ENCODE measurements around the gene DCLK2.
"Not testable (repeated sequence)": the region's sequence is repeated elsewhere in the genome, so short reads cannot be mapped to it uniquely, and the experiment has no call there.

DCLK2 gene

GRCh38 chr4:150156543-150156942 is 78.3 kb downstream of the DCLK2 start:
- no peak overlapping the region for H3K4me2 ChIP-seq (ENCODE audit: low read length)
- TF ChIP-seq EZH2phosphoT487 (IDR thresholded peaks at IDR 0.05; ENCODE audit: low read depth) (no peak), CTCF (IDR thresholded peaks at IDR 0.05; ENCODE audit: low read depth, low read length) (no peak)

GRCh38 chr4:150158041-150158440 is 79.8 kb downstream of the DCLK2 start:
- no peaks in the 10 kb centered on the region for H3K36me3 ChIP-seq (replicated peaks; ENCODE audit: low read depth, low read length)
- no peak for TF ChIP-seq EZH2phosphoT487 (IDR thresholded peaks at IDR 0.05; ENCODE audit: low read depth)
- no peak for TF ChIP-seq CTCF (IDR thresholded peaks at IDR 0.05; ENCODE audit: low read depth, low read length)
- no peaks in the 10 kb centered on the region for H4K20me1 ChIP-seq (ENCODE audit: insufficient read depth, low read length)
- no peak overlapping the region for H3K27ac ChIP-seq (ENCODE audit: low read length)
- no peaks in the 10 kb centered on the region for H3K9me3 ChIP-seq (ENCODE audit: insufficient read depth, low read length)
- no peak overlapping the region for H3K9ac ChIP-seq (ENCODE audit: low read length)
- H2AFZ ChIP-seq (ENCODE audit: low read depth, low read length), result no peak overlapping the region
- H3K27me3 ChIP-seq (ENCODE audit: low read depth, low read length), result no peaks in the 10 kb centered on the region
- no peaks in the 10 kb centered on the region for H3K4me1 ChIP-seq (ENCODE audit: low read length)
- no peak overlapping the region for H3K4me2 ChIP-seq (ENCODE audit: low read length)
- H3K4me3 ChIP-seq (ENCODE audit: low read length), result no peak overlapping the region
- no peaks in the 10 kb centered on the region for H3K79me2 ChIP-seq (ENCODE audit: low read length)

More at GRCh38 chr4:150156543-150156942, 78.3 kb downstream of the DCLK2 start:
- Histone ChIP-seq H3K79me2 (ENCODE audit: low read length) (no peaks in the 10 kb centered on the region), H3K27ac (ENCODE audit: low read length) (no peak overlapping the region), H3K4me1 (ENCODE audit: low read length) (peaks cover 5% of the 10 kb centered on the region), H3K4me3 (ENCODE audit: low read length) (no peak overlapping the region), H3K27me3 (ENCODE audit: low read depth, low read length) (no peaks in the 10 kb centered on the region), H2AFZ (ENCODE audit: low read depth, low read length) (no peak overlapping the region), H4K20me1 (ENCODE audit: insufficient read depth, low read length) (no peaks in the 10 kb centered on the region), H3K36me3 (replicated peaks; ENCODE audit: low read depth, low read length) (no peaks in the 10 kb centered on the region), H3K9ac (ENCODE audit: low read length) (no peak overlapping the region), H3K9me3 (ENCODE audit: insufficient read depth, low read length) (no peaks in the 10 kb centered on the region)

GRCh38 chr4:150160473-150160872 is 82.2 kb downstream of the DCLK2 start:
- Histone ChIP-seq H3K9me3 (ENCODE audit: insufficient read depth, low read length) (no peaks in the 10 kb centered on the region), H3K4me2 (ENCODE audit: low read length) (no peak overlapping the region), H3K4me3 (ENCODE audit: low read length) (no peak overlapping the region), H3K36me3 (replicated peaks; ENCODE audit: low read depth, low read length) (no peaks in the 10 kb centered on the region), H3K27me3 (ENCODE audit: low read depth, low read length) (no peaks in the 10 kb centered on the region), H3K9ac (ENCODE audit: low read length) (no peak overlapping the region), H3K4me1 (ENCODE audit: low read length) (no peaks in the 10 kb centered on the region), H3K27ac (ENCODE audit: low read length) (no peak overlapping the region), H2AFZ (ENCODE audit: low read depth, low read length) (no peak overlapping the region), H3K79me2 (ENCODE audit: low read length) (no peaks in the 10 kb centered on the region), H4K20me1 (ENCODE audit: insufficient read depth, low read length) (no peaks in the 10 kb centered on the region)
- TF ChIP-seq EZH2phosphoT487 (IDR thresholded peaks at IDR 0.05; ENCODE audit: low read depth), result no peak
- no peak for TF ChIP-seq CTCF (IDR thresholded peaks at IDR 0.05; ENCODE audit: low read depth, low read length)

GRCh38 chr4:150161109-150161508 is 82.9 kb downstream of the DCLK2 start:
- H3K9ac ChIP-seq (ENCODE audit: low read length), result no peak overlapping the region
- H3K4me1 ChIP-seq (ENCODE audit: low read length), result no peaks in the 10 kb centered on the region
- H3K27ac ChIP-seq (ENCODE audit: low read length), result no peak overlapping the region
- no peak overlapping the region for H3K4me3 ChIP-seq (ENCODE audit: low read length)
- H4K20me1 ChIP-seq (ENCODE audit: insufficient read depth, low read length), result no peaks in the 10 kb centered on the region
- H3K79me2 ChIP-seq (ENCODE audit: low read length), result no peaks in the 10 kb centered on the region
- no peaks in the 10 kb centered on the region for H3K9me3 ChIP-seq (ENCODE audit: insufficient read depth, low read length)
- no peaks in the 10 kb centered on the region for H3K36me3 ChIP-seq (replicated peaks; ENCODE audit: low read depth, low read length)
- H3K4me2 ChIP-seq (ENCODE audit: low read length), result no peak overlapping the region
- TF ChIP-seq EZH2phosphoT487 (IDR thresholded peaks at IDR 0.05; ENCODE audit: low read depth), result no peak
- TF ChIP-seq CTCF (IDR thresholded peaks at IDR 0.05; ENCODE audit: low read depth, low read length), result no peak
- H3K27me3 ChIP-seq (ENCODE audit: low read depth, low read length), result no peaks in the 10 kb centered on the region
- H2AFZ ChIP-seq (ENCODE audit: low read depth, low read length), result no peak overlapping the region

GRCh38 chr4:150162020-150162419 is 83.8 kb downstream of the DCLK2 start:
- H2AFZ ChIP-seq (ENCODE audit: low read depth, low read length); H4K20me1 ChIP-seq (ENCODE audit: insufficient read depth, low read length); H3K9me3 ChIP-seq (ENCODE audit: insufficient read depth, low read length); H3K79me2 ChIP-seq (ENCODE audit: low read length); H3K36me3 ChIP-seq (replicated peaks; ENCODE audit: low read depth, low read length); H3K27me3 ChIP-seq (ENCODE audit: low read depth, low read length); H3K9ac ChIP-seq (ENCODE audit: low read length); H3K27ac ChIP-seq (ENCODE audit: low read length); H3K4me1 ChIP-seq (ENCODE audit: low read length); H3K4me2 ChIP-seq (ENCODE audit: low read length); H3K4me3 ChIP-seq (ENCODE audit: low read length): not testable (repeated sequence)

Measured in OCI-LY3 (cell line).